GM18868 (cell line): ENCODE data around the gene CLDN6.

Source experiments
- ATAC-seq: cut with Tn5 transposase; IDR thresholded peaks from one replicate; pipeline ENCODE4 v1.9.1; 2021; ENCODE audit warnings: mild to moderate bottlenecking, moderate library complexity; ENCODE audit not compliant: unreplicated experiment

Gene CLDN6

DNA sequence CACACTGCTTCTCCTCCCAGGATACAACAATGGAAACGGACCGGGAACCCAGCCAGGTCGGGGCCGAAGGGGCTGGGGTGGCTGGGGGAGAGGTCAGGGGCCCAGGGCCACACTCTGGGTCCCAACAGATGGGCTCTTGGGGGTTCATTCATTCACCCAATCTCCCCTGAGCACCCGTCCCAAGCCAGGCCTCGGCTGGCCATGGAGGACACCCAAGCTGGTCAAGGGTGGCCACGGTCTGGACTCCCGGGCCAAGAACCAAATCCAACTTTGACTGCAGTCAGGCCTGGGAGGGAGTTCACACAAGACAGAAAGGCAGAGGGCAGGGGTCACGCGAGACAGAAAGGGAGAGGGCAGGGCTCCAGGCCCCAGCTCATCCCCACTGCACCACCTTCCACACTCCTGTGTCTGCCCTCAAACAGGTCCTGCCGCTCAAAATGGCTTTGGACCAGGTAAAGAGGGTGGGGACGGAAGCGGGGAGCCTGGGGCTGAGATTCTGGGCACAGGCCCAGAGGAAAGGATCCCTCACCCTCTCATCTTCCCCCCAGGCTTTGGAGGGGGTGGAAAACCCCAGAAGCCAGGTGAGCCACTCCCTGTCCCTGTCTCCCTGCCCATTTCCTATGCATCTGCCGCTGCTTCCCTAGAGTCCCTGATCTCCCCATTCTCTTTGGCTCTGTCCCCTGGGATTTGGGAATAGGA lies 25.5 kb downstream of the CLDN6 start:
- ATAC-seq = no peak

DNA sequence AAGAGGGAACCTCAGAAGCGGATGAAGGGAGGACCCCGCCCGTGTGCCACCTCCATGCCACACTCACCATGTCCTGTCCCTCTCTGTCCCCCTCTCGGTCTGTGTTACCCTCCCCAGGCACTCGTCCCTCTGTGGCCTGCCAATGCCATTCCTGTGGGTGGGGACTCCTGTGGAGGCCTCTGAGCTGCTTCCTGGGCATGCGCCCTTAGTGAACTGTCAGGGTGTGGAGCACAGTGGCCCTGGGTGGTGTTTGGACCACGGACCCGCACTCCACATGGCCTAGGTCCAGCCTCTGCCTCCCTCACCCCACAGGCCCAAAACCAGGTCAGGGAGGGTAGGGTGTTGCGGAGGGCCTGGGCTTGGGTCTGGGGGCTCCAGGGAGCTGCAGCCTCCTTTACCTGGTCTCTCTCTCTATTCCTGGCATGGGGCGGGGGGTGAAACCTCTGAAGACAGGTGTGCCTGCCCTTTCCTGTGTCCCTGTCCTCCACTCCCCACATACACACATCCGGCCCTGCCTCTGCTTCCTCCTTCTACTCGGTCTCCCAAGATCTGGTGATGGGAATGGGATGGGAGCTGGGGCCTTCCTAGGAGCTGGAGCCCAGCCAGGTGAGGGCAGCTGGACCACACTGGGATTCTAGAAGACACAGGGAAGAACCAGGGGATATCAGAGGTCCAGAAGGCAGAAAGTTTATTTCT lies 26.3 kb downstream of the CLDN6 start:
- ATAC-seq = no peak

DNA sequence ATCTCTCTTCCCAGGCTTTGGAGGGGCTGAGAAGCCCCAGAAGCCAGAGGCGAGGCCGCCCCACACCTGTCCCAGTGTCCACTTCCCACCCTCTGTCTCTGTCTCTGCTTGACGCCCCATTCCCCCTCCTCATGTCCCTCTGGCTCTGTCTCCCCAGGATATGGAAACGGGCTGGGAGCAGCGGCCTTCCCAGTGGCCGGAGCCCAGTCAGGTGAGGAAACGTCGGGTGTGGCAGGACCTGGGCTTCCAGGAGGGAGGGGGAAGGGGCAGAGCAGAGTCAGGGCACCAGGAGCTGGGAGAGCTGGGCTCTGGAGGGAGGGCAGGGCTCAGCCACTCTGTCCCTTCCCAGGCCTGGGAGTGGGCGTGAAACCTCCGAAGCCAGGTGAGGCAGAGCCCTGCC lies 27.1 kb downstream of the CLDN6 start:
- ATAC-seq = no peak

- ATAC-seq = no peak
Measured at GRCh38 chr16:2988590-2989099, 29.3 kb downstream of the CLDN6 start.

DNA sequence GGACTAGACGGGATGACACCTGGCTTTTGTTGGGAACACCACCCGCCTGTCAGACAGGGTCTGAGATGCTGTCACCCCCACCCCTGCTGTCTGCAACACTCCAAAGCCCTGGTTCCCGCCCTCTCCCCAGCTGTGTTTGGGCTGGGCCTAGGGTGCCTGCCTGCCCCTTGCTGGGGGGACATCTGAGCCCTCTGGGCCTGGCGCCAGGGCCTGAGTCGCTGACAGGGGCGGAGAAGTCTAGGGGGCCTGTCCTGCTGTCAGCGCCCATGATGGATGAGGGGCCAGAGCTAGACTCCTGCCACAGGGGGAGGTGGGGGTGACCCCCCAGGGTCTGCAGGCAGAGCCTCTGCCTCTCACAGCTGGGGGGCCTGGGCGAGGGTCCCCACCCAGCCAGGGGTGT lies 30.1 kb downstream of the CLDN6 start:
- ATAC-seq = no peak

GRCh38 chr16:2987286-2987685 lies 30.7 kb downstream of the CLDN6 start:
- no peak for ATAC-seq

DNA sequence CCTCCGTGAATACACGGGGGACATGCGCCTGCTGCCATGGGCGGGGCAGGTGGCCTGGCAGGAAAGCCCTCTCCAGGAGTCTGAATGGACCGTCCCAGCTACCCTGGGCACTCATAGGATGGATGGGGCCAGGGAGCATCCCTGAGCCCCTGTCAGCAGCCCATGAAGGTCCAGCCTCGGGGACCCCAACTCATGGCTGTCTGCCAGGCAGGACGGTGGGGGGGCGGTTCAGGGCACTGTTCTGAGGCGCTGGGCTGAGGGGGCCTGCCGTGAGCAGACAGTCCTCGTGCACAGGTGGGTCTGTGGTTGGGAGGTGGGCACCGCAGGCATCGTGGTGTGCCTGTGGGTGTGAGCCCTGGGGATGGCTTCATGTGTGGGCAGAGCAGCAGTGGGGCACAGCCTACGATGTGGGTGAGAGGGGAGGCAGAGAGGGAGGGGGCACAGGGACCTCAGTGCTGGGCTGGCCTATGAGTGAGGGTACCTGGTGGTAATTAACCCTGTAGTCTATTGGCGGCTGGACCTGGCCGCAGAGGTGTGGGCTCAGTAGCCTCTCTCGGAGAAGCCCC lies 31.3 kb downstream of the CLDN6 start:
- no peak for ATAC-seq

DNA sequence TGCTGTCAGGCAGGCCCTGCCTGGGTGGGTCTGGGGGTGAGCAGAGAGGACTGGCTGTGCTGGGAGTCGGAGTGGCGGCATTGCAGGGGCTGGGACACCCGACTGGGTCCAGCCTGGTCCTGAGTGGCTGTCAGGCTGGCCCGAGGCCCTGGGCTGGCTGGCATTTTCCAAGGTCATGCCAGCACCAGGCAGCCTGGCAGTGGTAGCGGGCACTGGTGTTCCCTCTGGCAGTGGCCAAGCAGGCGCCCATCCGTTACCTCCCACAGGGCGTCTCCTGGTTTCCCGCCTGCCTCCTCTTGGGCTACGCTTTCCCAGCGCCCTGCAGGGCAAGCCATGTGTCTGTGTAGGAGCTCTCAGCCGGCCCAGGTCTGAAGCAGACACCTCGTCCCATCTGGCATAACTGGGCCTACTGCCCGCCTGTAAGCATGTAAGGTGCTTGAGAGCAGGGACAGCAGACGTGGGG lies 32.1 kb downstream of the CLDN6 start:
- ATAC-seq = no peak

GRCh38 chr16:2985462-2985861 lies 32.5 kb downstream of the CLDN6 start:
- no peak for ATAC-seq

GRCh38 chr16:2983706-2984136 lies 34.3 kb downstream of the CLDN6 start:
- ATAC-seq = no peak

DNA sequence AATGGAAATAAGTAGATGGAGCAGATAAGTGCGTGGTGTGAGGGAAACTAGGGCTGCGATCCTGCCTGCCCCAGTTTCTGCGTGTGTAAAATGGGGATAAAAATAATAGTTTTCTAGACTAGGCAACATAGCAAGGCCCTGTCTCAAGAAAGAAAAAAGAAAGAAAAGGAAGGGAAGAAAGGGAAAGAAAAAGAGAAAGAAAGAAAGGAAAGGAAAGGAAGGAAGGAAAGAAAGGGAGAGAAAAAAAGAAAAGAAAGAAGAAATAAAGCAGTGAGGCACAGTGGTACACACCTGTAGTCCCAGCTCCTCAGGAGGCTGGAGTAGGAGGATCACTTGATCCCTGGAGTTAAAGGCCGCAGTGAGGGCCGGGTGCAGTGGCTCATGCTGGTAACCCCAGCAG lies 35.6 kb downstream of the CLDN6 start:
- no peak for ATAC-seq

- no peak for ATAC-seq
Measured at GRCh38 chr16:2981899-2982250, 36.1 kb downstream of the CLDN6 start.

- no peak for ATAC-seq
Measured at GRCh38 chr16:2981177-2981898, 36.6 kb downstream of the CLDN6 start.

DNA sequence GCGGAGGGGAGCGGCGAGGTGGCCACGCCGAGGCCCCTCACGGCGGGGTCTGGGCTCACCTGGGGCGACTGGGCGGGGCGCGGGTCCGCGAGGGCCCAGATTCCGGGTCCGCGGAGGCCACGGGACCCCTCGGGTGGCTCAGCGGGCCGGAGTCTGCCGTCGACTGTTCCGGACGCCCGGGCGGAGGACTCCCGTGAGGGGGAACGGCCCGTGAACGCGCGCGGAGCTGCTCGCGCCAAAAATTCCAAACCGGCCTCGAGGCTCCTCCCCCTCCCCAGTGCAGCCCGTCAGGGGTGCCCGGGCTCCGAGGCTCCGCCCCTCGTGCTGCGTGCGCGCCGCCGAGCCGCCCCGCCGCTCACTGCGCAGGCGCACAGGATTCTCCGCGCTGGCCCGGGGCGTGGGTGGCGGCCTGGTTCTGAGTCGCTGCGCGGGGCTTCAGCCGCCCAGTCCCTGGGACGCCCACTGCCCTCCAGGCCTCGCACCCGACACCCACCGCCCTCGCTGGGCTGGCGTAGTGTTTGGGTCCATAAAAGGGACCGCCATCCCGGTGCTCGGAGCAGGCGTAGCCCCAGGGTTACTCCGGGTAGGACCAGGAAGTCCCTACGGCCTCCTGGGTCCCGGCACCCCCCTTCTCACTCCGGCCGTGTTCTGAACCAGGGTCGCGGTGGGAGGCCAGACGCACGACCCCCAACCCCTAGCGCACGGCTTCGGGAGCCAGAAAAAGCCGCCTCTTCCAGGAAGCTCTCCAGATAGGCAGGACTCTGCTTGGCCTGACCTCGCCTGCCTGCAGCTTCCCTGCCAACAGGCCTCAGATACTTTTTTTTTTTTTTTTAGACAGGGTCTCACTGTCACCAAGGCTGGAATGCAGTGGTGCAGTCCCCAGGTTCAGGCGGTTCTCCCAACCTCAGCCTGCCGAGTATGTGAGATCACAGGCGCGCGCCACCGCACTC lies 37.5 kb downstream of the CLDN6 start, which contains the start of gene PKMYT1:
Gene PKMYT1 (minus strand): TSS at position 220 of the 950 bp plus-strand sequence. CDS start 789 bp downstream, outside the sequence.
- peak; percentile 71 for ATAC-seq

DNA sequence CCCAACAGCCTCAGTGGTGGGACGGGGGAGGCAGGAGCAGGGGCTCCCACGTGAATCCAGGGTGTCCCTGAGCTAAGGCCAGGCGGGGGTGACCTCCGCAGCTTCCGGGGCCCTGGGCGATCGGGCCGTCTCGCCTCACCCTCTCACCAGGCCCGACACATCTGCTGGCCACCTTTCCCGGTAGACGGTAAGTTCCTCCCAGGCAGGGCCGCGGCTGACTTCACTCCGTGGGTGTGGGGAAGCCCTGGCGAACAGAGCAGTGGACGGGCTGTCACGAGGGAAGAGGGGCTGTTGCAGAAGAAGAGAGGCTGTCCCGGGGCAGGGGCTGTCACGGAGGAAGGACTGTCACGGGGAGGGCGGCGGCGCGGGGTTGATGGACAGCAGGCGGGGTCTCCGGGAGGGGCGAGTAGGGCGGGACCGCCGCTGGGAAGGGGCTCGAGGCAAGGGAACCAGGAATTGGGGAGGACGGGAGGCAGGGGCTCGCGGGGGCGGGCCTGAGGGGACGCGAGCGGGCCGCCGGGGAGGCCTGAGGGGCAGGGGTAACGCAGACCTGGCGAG lies 38.2 kb downstream of the CLDN6 start:
- peak; percentile 5 for ATAC-seq

GRCh38 chr16:2977440-2977839 lies 40.5 kb downstream of the CLDN6 start:
- ATAC-seq = no peak

- ATAC-seq = no peak
Measured at GRCh38 chr16:2976673-2977072, 41.3 kb downstream of the CLDN6 start.

DNA sequence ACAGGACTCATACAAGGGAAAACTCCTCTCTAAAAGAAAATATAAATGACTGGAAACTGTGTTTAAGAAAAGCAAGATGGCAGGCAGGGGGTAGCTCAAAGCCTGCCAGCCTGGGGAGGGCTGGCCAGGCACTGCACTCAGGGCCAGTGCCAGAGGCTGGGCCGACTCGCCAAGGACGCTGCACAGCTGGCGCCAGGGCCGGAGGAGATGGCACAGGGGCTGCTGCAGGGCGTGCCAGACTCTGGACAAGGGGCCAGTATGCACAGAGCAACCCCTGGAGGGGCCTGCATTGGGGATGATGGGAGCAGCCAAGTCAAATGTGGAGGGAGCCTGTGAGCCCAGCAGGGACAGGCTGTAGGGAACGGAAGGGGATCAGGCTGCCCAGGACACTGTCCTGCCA lies 41.8 kb downstream of the CLDN6 start:
- ATAC-seq = no peak

DNA sequence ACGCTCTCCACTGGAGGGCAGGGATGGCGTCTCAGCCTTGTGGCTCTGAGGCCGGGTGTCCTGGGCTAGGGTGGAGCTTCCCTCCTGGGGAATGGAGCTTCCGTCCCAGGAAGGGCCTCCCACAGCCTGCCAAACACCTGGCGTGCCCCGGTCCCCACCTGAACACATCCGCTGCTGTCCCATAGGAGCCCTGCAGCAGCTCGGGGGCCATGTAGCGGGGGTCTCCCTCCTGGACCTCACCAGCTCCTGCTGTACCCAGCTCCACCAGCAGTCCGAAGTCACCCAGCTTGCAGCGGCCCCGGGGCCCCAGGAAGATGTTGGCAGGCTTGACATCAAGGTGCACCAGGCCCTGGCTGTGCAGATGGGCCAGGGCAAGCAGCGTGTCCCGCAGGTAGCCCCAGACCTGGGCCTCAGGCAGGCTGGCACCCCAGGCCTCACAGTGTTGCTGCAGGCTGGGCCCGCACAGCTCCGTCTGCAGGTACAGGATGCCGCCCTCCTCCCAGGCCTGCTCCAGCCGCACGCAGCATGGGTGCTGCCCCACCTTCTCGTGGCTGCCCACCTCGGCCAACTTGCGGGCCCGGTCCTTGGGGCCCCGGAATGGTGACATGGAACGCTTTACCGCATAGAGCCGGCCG lies 42.7 kb downstream of the CLDN6 start:
- ATAC-seq = no peak
